ENCODE measurements around the gene NADK. TPM values are rescaled to one million over a fixed set of nuclear protein-coding genes. Genes with fewer than 3 reads are reported as not detected.

NADK gene
- total RNA-seq, result 48.8 and 55.6 TPM in 2 replicates

GRCh38 chr1:1777950-1778662 lies at the start of gene NADK:
TSS of gene NADK (minus strand) at chr1:1778470. CDS start at chr1:1765406, 13,064 bp downstream.
- no peak for DNase-seq (ENCODE audit: low read depth)
- no peak for TF ChIP-seq CTCF (conservative IDR thresholded peaks at IDR 0.05; ENCODE audit: low read depth, low read length)
- H3K4me3 ChIP-seq (ENCODE audit: low read depth, low read length), result peak within 1 kb of the TSS; percentile 75

DNA sequence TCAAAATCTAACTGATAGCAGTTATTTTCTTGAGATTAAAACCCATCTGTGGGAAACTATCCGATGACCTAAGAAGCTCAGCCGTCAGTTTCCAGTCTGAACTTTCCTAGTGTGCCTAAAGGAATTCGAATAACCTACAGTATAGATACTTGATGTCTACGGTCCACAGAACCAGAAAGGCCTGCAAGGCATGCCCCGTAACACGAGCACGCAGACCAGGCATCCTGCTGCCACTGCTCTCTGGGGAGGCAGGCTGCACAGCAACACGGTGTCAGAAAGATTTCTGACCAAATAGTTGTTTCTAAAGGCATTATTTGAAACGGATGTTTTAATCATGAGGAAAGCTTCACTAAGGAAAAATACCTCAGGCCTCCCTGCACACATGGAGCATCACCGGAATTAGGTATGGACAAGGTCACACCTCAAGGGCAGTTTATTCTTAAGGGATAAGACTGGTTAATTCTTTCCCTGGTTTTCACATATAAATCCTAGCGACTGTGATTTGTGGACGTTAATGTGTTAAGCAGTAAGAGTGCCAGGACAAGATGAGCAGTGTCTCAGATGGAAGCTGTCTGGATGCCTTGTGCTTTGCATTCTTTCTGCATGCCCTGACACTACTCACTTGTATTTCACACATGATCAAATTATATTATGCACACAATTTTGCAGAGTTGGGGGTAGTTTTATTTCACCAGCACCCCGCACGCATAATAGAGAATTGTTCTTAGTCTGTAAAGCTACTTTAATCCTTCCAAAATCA lies 49.0 kb upstream of the NADK start:
- DNase-seq (ENCODE audit: low read depth), result no peak
- no peak for TF ChIP-seq CTCF (conservative IDR thresholded peaks at IDR 0.05; ENCODE audit: low read depth, low read length)
- H3K4me3 ChIP-seq (ENCODE audit: low read depth, low read length), result no peak overlapping the region

GRCh38 chr1:1826356-1827088 lies 48.3 kb upstream of the NADK start:
- TF ChIP-seq CTCF (conservative IDR thresholded peaks at IDR 0.05; ENCODE audit: low read depth, low read length), result no peak
- DNase-seq (ENCODE audit: low read depth), result peak; percentile 40
- H3K4me3 ChIP-seq (ENCODE audit: low read depth, low read length), result no peak overlapping the region

DNA sequence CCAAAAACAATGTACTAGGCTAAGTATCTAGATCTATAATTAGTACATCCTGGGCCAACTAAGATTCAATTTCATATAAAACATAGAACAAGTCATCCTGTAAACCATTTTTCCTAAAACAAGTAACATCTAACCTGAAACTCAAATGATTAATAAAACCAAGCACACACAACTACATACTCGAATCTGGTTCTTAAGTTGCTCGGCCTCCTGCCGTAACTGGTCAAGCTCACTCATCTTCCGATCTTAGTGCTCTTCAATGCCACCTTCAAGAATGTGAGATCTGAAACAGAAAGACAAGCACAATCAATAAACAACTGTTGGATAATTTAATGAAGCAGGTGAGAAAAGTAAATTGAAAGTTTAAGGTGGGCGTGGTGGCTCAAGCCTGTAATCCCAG lies 46.9 kb upstream of the NADK start:
- no peak for DNase-seq (ENCODE audit: low read depth)
- no peak for TF ChIP-seq CTCF (conservative IDR thresholded peaks at IDR 0.05; ENCODE audit: low read depth, low read length)
- H3K4me3 ChIP-seq (ENCODE audit: low read depth, low read length), result no peak overlapping the region

DNA sequence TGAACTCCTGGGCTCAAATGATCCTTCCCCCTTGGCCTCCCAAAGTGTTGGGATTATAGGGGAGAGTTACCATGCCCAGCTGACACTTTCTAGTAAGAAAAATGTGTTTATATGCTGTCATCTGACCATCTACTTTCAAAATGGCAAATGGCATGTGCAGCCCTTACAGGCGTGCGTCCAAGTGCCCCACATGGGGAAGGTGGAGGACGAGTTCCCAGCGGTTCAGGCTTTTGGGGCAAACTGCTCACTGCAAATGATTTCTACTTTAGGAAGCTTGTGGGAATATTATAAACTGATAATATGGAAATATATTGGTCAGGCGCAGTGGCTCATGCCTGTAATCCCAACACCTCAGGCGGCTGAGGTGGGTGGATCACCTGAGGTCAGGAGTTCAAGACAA lies 41.5 kb upstream of the NADK start:
- DNase-seq (ENCODE audit: low read depth), result no peak
- H3K4me3 ChIP-seq (ENCODE audit: low read depth, low read length), result no peak overlapping the region
- no peak for TF ChIP-seq CTCF (conservative IDR thresholded peaks at IDR 0.05; ENCODE audit: low read depth, low read length)

DNA sequence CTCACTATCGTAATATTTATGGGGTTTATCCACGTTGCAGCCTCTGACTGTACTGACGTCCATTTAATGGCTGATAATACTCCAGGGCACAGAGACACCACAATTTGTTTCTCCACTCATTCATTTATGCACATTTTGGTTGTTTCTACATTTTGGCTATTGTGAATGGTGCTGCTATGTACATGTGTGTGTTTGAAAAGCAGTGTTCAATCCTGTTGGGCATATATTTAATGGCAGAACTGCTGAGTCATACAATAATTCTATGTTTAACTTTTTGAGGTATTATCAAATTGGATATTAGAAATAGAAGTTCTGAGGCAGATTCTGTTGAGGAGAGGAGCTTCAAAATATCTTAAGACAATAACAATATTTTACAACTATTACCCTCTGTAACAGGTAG lies 39.0 kb upstream of the NADK start:
- DNase-seq (ENCODE audit: low read depth), result no peak
- H3K4me3 ChIP-seq (ENCODE audit: low read depth, low read length), result no peak overlapping the region
- no peak for TF ChIP-seq CTCF (conservative IDR thresholded peaks at IDR 0.05; ENCODE audit: low read depth, low read length)

Data from epithelial cell of proximal tubule (primary cell).